Tibial artery (tissue), 4 donors: ENCODE measurements around the gene RNF208.
A peak's percentile ranks its signal among the peaks of the same experiment; 100 is the strongest.

Source experiments
- DNase-seq, 2 donors: peaks; one replicate each; pipeline ENCODE4 v3.0.0-alpha.2; 2019
- H3K27ac ChIP-seq, 2 donors: fragments of 200-600 bp; sonication (generic) in 1 of 2; 1 replicate in 1 of 2; 2 replicates in 1 of 2; pipeline ENCODE4 v1.5.1; 2018 to 2019; ENCODE audit warnings: mild to moderate bottlenecking in 1 of 2
- H3K27me3 ChIP-seq, 2 donors: fragments of 200-600 bp; sonication (generic) in 1 of 2; one replicate each; pipeline versions ENCODE4 v1.5.1 to v1.6.0; 2016 to 2019
- H3K36me3 ChIP-seq, 3 donors: fragments of 200-600 bp; sonication (generic) in 2 of 3; one replicate each; pipeline ENCODE4 v1.5.1; 2016 to 2019; ENCODE audit warnings: mild to moderate bottlenecking in 2 of 3
- H3K4me1 ChIP-seq, 4 donors: fragments of 200-600 bp; sonication (generic) in 2 of 4; 1 replicate in 3 of 4; 2 replicates in 1 of 4; pipeline ENCODE4 v1.5.1; 2016 to 2019
- H3K4me3 ChIP-seq, 2 donors: fragments of 200-600 bp; sonication (generic) in 1 of 2; 1 replicate in 1 of 2; 2 replicates in 1 of 2; pipeline ENCODE4 v1.5.1; 2018 to 2019; ENCODE audit warnings: mild to moderate bottlenecking in 2 of 2
- H3K9me3 ChIP-seq, 3 donors: fragments of 200-600 bp; sonication (generic) in 1 of 3; one replicate each; pipeline ENCODE4 v1.5.1; 2016 to 2019
- intact Hi-C: fragments of 100-400 bp; cut with DNase I; formaldehyde crosslinking; loops from one replicate; pipeline ENCODE4 v1.15.0; 2023; ENCODE audit warnings: low total_unique reads
- TF ChIP-seq, protein P1 (sequence below), 2 experiments: fragments of 200-600 bp in 1 of 2; fragments of 450-650 bp in 1 of 2; IDR thresholded peaks; one replicate each; pipeline ENCODE4 v1.5.1; 2017 to 2019; ENCODE audit warnings: antibody characterized with exemption in 2 of 2, mild to moderate bottlenecking in 1 of 2, moderate library complexity in 1 of 2

The RNF208 gene

DNA sequence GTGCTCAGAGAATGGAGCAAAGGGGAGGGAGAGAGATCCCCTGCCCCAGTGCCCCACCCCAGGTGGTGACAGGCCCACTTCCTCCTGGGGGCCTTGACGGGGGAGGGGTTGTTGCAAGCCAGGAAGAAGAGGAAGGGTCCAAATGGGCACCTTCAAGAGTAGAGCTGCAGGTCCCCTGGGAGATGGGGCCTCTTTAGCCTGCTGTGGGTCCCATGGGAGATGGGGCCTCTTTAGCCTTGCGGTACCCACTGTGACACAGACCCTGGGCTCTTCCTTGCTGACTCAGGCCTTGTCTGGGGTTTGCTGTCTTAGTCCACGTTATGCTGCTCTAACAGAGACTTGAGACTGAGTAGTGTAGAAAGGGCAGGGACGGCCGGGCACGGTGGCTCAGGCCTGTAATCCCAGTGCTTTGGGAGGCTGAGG lies 45.9 kb upstream of the RNF208 start:
- intact Hi-C loops: no loop called here
- Histone ChIP-seq H3K27me3 (peaks cover 0 to 11% of the 10 kb centered on the region in 2 donors), H3K27ac (peak overlapping the region in 1 of 2 donors; percentile 69), H3K36me3 (peaks cover 34 to 93% (median 62%) of the 10 kb centered on the region in 3 donors), H3K4me3 (no peak overlapping the region), H3K9me3 (no peaks in the 10 kb centered on the region), H3K4me1 (peaks cover 5 to 36% (median 24%) of the 10 kb centered on the region in 4 donors)
- DNase-seq: no peak
- TF ChIP-seq, protein P1, sequence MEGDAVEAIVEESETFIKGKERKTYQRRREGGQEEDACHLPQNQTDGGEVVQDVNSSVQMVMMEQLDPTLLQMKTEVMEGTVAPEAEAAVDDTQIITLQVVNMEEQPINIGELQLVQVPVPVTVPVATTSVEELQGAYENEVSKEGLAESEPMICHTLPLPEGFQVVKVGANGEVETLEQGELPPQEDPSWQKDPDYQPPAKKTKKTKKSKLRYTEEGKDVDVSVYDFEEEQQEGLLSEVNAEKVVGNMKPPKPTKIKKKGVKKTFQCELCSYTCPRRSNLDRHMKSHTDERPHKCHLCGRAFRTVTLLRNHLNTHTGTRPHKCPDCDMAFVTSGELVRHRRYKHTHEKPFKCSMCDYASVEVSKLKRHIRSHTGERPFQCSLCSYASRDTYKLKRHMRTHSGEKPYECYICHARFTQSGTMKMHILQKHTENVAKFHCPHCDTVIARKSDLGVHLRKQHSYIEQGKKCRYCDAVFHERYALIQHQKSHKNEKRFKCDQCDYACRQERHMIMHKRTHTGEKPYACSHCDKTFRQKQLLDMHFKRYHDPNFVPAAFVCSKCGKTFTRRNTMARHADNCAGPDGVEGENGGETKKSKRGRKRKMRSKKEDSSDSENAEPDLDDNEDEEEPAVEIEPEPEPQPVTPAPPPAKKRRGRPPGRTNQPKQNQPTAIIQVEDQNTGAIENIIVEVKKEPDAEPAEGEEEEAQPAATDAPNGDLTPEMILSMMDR (IDR thresholded peaks at IDR 0.05): no peak

DNA sequence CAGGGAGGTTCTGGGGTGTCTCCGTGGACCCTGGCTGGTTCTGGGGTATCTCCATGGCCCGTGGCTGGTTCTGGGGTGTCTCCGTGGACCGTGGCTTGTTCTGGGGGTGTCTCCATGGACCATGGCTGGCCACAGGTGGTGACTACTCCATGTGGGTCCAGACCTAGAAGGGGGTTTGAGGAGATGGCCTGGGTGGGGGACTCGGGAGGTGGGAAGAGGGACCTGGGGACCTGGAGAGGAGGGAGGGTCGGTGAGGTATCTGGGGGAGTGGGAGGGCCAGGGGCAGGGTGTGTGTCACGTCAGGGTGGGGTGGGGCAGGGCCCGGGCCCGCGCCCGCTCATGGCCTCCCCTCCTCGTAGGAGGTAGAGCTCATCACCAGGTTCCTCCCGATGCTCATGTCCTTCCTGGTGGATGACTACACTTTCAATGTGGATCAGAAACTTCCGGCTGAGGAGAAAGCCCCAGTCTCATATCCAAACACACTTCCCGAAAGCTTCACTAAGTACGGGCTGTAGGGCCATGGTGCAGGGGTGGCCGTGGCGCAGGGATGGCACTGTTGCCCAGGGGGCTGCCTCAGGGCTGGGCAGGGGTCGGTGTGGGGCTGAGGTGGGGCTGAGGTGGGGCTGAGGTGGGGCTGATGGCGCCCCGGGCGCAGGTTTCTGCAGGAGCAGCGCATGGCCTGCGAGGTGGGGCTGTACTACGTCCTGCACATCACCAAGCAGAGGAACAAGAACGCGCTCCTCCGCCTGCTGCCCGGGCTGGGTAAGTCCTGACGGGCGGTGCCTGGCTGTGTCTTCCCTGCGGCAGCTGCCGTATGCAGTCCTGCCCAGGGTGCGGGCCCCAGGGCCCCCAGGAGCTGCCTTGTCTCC lies 44.8 kb upstream of the RNF208 start:
- DNase-seq: no peak
- intact Hi-C loops: no loop called here
- H3K36me3 ChIP-seq: peaks cover 23 to 86% (median 55%) of the 10 kb centered on the region in 3 donors
- H3K4me3 ChIP-seq: no peak overlapping the region
- TF ChIP-seq, protein P1 (IDR thresholded peaks at IDR 0.05): no peak
- no peak overlapping the region for H3K27ac ChIP-seq
- peaks cover 0 to under 1% of the 10 kb centered on the region in 2 donors for H3K27me3 ChIP-seq
- no peaks in the 10 kb centered on the region for H3K9me3 ChIP-seq
- H3K4me1 ChIP-seq: peaks cover 5 to 30% (median 24%) of the 10 kb centered on the region in 4 donors

DNA sequence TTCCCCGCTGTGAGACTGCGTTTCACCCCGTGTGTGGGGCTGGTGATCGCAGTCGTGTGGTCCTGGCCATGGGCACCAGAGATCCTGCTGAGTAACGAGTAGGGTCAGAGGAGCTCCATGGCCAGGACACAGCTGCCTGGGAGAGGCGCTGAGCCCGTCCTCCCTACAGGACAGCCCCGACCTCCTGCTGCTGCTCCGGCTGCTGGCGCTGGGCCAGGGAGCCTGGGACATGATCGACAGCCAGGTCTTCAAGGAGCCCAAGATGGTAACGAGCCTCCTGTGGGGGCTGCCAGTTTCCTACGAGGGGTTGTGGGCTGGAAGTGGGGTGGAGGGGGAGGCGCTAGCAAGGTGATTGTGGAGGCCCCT lies 44.1 kb upstream of the RNF208 start:
- TF ChIP-seq, protein P1 (IDR thresholded peaks at IDR 0.05): no peak
- intact Hi-C loops: no loop called here
- Histone ChIP-seq H3K27ac (no peak overlapping the region), H3K9me3 (no peaks in the 10 kb centered on the region), H3K4me1 (peaks cover 5 to 30% (median 22%) of the 10 kb centered on the region in 4 donors), H3K36me3 (peaks cover 20 to 79% (median 53%) of the 10 kb centered on the region in 3 donors), H3K27me3 (no peaks in the 10 kb centered on the region), H3K4me3 (no peak overlapping the region)
- DNase-seq: no peak

DNA sequence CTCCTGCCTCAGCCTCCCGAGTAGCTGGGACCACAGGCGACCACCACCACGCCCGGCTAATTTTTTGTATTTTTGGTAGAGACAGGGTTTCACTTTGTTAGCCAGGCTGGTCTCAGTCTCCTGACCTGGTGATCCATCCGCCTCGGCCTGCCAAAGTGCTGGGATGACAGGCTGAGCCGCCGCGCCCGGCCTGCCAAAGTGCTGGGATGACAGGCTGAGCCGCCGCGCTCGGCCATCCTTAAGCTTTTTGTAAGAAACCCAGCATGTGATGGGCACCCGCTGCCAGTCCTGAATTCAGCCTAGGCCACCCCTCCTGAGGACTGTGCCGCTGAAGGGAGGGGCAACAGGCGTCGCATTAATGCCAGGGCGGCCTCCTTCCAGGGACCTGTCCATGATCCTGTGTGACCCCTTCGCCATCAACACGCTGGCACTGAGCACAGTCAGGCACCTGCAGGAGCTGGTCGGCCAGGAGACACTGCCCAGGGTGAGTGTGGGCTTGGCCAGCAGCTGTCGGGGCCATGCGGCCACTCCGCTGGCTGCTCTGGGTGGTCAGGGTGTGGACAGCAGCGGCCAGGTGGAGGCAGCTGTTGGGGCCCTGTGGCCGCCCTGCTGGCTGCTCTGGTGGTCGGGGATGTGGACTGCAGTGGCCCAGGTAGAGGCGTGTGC lies 43.6 kb upstream of the RNF208 start:
- Histone ChIP-seq H3K4me3 (no peak overlapping the region), H3K27me3 (no peaks in the 10 kb centered on the region), H3K36me3 (peaks cover 20 to 74% (median 53%) of the 10 kb centered on the region in 3 donors), H3K4me1 (peaks cover 5 to 30% (median 20%) of the 10 kb centered on the region in 4 donors), H3K9me3 (no peaks in the 10 kb centered on the region), H3K27ac (no peak overlapping the region)
- TF ChIP-seq, protein P1 (IDR thresholded peaks at IDR 0.05): no peak
- DNase-seq: no peak
- intact Hi-C loops: no loop called here

DNA sequence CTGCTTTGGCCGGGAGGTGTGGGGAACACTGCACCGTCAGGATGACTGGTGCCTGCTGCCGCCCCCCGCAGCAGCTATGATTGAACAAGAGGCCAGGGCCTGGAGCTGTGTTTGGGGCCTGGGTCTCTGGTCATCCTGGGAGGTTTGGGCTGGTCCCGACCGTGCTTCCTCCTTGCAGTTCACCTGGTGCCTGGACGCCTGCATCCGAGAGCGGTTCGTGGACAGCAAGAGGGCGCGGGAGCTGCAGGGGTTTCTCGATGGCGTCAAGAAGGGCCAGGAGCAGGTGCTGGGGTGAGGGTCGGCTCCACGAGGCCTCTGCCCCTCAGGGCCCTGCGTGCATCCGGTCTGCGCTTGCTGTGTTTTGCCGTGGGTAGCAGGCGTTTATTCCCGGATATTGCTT lies 42.0 kb upstream of the RNF208 start:
- peaks cover 24 to 63% (median 55%) of the 10 kb centered on the region in 3 donors for H3K36me3 ChIP-seq
- no peaks in the 10 kb centered on the region for H3K27me3 ChIP-seq
- H3K4me3 ChIP-seq: no peak overlapping the region
- DNase-seq: no peak
- TF ChIP-seq, protein P1 (IDR thresholded peaks at IDR 0.05): no peak
- peaks cover 5 to 14% (median 11%) of the 10 kb centered on the region in 4 donors for H3K4me1 ChIP-seq
- H3K9me3 ChIP-seq: no peaks in the 10 kb centered on the region
- no peak overlapping the region for H3K27ac ChIP-seq
- intact Hi-C loops: no loop called here
